ENCODE results near the gene TEX264.
A peak's percentile ranks its signal among the peaks of the same experiment; 100 is the strongest.
"Not testable (repeated sequence)": the region's sequence is repeated elsewhere in the genome, so short reads cannot be mapped to it uniquely, and the experiment has no call there.

The TEX264 gene

DNA sequence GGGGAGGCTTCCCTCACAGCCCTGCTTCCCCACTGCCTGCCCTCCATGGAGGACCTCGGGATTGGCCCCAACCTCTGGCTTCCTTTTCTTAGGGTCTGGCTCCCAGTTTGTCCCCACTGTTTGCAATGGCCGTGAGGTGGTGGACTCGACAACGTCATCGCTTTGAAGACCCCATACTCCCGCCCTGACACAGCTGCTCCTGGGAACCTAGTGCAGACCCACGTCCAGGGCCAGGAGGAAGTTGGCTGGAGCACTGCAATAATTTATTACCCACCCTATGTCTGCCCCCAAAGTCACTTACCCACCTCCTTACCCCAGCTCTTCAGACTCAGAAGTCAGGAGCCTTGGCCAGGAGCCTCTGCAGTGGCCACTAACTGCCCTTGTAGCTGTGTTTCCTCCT is 46.9 kb downstream of the TEX264 start:
- DNase-seq, result no peak

DNA sequence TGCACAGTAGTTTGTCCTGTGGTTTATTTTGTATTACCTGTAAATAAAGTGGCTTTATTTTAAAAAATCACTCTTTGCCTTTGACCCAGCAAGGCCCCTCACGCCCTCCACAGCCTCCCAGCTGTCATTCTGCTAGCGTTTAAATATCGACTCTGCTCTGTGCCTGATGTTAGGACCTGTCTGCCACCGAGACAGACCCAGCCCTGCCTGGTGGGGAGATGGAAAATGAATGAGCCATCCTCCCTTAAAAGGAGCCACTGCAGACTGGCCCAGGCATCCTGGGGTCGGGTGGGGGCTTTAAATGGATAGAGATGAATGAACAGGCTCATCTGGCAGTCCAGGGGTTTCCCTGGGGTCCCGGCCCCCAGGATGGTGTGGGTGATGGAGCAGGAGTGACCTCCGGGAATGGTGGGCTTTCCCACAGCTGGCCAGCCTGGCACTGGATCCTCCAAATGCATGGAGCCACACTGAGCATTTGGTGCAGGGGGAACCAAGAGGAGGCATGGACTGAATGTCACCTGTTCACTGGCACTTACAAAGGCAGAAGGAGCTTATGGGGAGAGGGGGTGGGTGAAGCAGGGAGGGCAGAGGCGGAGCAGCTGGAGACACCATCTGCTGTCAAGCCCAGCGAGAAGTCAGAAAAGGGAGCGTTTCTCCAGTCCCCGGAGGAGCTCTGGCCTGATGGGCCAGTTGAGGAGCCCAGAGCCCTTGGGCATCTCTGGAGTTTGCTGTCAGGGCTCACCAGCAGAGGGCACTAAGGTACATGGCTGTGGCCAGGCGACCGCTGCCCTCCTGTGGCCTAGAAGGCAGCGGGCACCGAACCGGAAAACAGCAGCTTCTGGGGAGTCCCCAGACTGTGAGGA is 47.7 kb downstream of the TEX264 start:
- DNase-seq, result peak; percentile 92 to 93

DNA sequence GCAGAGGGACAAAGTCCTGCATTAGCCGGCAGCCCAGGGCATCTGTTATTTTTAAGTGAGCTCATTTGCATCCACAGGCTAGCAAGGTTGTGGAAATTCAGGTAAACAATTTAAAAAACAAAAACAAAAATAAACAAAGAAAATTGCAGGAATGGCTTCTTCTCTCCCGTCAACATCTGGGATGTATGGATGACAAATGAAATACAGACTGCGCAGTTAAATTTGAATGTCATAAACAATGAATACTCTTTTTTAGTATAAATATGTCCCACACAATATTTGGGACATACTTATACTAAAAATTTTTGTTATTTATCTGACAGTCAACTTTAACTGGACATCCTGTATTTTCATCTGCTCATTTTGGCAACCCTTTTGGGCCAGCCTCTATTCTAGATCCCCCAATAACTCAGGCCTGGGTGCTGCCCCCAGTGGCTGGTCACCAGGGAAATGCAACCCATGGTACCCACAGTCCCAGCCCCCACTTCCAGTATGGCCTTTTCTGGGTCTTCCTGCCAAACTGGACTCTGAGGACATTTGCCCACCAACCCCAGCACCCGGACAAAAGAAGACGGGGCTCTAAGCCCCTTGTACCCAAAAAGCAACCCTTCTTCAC is 48.5 kb downstream of the TEX264 start:
- no peak for DNase-seq

DNA sequence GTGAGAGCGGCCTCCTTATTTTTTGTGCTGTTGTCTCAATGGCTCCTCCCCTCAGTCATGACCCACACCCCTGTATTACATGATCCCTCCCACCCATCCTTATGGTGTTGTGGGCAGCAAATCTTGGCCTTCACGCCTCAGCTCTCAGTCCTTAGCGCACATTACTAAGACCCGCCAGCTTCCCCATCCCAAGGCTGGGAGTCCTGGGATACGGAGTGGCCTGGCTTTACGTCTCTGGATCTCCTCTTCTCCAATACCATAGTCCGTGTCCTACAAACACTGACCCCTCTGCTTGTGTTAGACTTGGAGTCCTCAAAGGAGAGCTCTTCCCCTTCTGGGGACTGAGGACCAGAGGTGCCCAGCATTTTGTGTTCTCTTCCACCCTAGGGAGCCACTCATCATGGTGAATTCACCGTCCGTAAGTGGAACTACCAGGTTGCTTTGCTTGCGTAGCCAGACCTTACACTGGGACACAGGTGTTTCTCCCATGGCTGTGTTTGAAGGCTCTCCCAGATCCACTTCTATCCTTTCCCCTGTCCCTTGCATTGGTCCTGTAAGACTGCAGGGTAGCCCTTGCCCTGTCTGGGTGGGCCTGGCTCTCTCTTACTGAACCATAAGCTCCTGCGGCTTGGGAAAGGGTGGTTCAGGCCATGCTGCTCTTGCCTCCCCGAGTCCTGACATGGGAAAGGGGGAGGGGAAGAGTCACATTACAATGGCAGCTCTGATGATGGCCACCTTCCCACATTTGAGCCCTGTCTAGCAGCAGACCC is 49.4 kb downstream of the TEX264 start:
- no peak for DNase-seq

DNA sequence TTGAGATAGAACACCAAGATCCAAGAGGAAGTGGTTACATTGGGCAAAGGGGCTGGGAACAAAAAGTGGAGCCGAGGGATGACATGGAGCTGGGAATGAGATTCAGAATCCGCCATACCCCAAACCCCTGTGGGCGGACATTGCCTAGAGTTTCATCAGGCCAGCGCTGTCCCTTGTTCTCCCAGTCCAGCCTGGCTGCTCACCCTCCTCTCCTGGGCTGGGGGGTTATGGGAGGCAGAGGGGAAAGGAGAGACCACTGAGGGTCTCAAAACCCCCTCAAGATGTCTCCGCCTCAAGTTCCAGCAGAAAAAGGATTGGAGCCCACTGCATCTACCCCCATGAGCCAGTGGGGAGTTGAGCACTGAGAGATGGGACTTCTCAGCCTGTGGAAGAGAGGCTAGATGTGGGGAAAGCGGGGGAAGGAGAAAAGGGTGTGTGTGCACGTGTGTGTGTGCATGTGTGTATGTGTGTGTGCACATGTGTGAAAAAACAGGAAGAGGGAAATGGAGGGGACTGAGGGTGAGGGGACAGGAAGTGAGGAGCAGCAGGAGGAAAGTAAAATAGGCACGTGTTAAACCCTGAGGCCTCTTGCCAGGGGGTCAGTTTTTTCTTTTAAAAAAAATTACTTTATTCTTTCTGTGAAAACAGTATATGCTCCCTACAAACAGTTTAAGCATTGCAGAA is 50.2 kb downstream of the TEX264 start:
- no peak for DNase-seq

DNA sequence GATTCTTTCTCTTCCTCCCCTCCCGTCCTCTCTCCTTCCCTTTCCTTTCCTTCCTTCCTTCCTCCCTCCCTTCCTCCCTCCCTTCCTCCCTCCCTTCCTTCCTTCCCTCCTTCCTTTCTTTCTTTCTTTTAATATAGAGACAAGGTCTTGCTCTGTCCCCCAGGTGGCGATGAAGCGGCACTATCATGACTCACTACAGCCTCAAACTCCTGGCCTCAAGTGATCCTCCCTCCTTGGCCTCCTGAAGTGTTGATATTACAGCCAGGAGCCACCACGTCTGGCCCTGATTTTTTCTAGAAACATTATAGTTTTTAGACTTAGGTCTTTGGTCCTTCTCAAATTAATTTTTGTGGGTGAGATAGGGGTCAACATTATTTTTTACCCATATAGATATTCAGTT is 51.3 kb downstream of the TEX264 start:
- DNase-seq, result peak; percentile 17 to 22

DNA sequence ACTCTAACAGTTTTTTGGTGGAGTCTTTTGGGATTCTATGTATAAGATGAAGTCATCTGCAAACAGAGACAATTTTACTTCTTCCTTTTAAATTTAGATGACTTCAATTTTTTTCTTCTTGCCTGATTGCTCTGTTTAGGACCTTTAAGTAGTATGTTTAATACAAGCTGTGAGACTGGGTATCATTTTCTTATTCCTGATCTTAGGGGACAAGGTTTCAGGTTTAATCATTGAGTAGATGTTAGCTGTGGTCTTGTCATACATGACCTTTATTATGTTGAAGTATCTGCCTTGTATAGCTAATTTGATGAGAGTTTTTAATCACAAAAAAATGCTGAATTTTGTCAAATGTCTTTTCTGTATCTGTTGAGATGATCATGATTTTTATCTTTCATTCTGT is 56.4 kb downstream of the TEX264 start:
- DNase-seq, result no peak

DNA sequence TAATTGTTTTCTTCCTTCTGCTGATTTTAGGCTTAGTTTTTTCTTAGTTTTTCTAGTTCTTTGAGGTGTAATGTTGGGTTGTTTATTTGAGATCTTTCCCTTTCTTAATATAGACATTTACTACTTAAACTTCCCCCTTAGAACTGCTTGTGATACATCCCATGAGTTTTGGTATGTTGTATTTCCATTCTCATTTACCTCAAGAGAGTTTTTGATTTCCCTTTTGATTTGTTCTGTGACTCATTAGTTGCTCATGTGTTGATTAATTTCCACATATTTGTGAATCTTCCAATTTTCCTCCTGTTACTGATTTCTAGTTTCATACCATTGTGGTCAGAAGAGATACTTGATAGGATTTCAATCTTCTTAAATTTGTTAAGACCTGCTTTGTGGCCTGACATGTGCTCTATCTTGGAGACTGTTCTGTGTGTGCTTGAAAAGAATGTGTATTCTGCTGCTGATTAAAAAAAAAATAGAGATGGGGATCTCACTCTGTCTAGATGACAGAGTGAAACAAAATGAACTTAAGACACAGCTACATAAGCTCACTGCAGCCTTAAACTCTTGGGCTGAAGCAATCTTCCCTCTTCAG is 58.1 kb downstream of the TEX264 start:
- DNase-seq, result no peak

DNA sequence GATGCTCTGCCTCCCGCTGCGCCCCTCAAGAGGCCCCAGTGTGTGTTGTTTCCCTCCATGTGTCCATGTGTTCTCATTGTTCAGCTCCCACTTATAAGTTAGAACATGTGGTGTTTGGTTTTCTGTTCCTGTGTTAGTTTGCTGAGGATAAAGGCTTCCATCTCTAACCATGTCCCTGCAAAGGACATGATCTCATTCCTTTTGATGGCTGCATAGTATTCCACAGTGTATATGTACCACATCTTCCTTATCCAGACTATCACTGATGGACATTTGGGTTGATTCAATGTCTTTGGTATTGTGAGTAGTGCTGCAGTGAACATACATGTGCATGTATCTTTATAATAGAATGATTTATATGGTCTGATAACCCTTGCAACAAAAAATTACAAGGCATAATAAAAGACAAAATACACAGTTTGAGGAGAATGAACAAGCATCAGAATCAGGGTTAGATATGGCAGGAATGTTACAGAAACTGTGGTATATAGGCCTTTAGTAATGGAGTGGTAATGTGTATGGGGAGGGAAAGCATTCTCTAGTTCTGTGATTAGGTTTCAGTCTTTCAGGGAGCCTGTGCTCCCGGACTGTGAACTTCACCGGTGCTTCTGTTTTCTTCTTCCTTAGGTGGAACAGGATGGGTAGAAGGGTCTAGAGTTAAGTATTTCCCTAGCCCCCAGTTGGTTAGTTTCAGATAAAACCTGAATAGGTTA is 63.0 kb downstream of the TEX264 start:
- no peak for DNase-seq

DNA sequence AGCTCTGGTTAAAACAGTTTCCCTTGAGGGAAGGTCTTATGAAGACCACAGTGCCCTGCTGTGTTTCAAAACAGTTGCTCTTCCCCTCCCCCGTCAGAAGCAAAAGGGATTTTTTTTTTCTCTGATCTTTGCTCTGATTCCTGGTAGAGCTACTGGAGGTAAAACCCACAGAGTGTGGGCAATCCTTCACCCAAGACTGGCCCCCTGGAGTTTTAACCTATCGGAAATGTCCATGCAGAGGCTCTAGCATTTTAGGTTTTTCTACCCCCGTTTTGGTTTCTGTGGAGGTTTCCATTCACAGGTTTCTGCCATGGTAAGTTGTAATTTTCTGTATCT is 63.5 kb downstream of the TEX264 start:
- no peak for DNase-seq

DNA sequence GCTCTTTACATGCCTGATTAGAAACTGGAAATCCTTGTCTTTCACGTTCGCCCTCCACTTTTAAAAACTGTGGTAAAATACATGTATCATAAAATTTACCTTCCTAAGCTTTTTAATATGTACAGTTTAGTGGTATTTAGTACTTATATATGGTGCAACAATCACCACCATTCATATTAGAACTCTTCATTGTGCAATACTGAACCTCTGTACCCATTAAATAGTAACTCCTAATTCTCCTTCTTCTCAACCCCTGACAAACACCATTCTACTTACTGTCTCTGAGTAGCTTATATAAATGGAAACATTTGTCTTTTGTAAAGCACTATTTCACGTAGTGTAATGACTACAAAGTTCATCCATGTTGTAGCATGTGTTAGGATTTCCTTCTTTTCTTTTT is 64.0 kb downstream of the TEX264 start:
- DNase-seq, result no peak

DNA sequence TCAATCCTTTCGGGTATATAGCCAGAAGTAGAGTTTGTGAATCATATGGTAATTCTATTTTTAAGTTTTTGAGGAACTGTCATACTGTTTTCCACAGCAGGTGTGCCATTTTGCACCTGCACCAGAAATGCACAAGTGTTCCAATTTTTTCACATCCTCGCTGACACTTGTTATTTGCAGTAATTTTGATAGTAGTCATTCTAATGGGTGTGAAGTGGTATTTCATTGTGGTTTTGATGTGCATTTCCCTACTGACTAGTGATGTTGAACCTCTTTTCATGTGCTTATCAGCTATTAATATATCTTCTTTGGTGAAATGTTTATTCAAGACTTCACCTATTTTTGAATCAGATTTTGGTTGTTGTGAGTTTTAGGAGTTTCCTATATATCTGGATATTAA is 64.9 kb downstream of the TEX264 start:
- DNase-seq, result no peak

DNA sequence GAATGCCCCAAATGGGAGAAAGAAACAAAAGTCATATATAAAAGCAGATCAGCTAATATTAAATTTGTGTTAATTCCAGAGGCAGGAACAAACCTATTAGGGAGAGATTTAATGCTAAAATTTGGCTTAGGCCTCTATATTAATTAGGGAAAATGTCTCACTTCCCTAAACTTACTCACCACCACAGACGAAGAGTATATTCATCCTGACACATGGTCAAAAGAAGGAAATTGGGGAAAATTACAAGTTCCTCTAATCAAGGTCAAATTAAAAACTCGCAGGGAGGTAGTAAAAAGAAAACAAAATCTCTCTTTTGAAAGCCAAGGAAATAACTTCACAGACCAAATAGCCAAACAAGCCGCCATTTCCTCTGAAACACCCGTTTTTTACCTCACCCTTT is 68.1 kb downstream of the TEX264 start:
- no peak for DNase-seq

DNA sequence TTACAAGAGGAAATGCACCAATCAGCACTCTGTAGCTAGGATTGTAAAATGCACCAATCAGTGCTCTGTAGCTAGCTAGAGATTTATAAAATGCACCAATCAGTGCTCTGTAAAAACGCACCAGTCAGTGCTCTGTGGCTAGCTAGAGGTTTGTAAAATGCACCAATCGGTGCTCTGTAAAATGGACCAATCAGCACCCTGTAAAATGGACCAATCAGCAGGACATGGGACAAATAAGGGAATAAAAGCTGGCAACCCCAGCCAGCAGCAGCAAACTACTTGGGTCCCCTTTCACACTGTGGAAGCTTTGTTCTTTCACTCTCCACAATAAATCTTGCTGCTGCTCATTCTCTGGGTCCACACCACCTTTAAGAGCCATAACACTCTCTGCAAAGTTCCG is 71.3 kb downstream of the TEX264 start:
- DNase-seq, result not testable (repeated sequence)

DNA sequence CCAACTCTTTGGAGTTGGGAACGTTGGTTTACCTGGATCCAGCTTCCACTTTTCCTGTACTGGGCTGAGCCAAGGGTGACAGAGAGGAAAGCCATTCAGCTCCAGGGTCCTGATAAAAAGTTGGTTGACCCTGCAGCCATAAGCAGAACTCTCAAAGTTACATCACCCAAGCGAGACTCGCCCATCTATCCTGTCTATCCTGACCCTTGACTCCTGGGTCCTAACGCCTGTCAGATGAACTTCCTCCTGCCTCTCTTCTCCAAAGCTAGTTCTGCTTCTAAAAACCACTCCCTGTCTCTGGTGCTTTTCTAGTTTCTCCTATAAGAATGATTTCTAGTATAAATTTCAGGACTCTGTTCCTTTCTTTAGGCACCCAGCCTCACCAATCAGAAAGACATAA is 71.9 kb downstream of the TEX264 start:
- DNase-seq, result peak; percentile 73 to 86

DNA sequence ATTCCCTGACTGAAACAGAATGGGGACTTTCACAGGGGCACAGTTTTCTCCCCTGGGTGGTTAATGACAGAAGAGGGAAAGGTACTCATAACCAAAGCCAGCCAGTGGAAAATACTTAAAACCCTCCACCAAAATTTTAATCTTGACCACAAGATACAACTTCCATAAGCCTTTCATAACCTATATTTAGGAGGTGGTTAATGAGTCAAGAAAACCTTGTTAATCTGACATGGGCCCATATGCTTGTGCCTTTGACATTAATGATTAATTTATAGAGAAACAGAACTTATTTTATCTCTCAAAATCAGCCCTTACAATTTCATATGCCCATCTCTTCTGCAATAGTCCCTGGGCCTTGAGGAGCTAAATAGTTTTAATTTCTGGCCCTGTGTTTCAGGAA is 76.8 kb downstream of the TEX264 start:
- no peak for DNase-seq

DNA sequence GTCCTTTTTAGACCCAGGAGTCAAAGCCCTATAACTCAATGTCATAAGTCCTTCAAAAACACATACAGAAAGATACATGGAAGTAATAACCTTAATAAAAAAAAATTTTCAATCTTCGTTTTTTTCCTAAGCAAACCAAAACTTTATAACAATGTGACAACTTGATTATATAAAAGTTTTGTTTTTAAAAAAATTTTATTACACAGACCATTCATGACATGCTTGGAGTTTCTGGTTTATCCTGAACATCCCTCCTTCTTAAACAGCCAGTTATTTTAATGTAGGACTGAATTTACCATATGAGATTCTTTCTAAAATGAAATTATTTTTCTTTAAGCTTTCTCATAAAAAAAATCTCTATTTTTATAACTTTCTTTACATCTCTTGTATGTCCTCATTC is 77.3 kb downstream of the TEX264 start:
- no peak for DNase-seq

DNA sequence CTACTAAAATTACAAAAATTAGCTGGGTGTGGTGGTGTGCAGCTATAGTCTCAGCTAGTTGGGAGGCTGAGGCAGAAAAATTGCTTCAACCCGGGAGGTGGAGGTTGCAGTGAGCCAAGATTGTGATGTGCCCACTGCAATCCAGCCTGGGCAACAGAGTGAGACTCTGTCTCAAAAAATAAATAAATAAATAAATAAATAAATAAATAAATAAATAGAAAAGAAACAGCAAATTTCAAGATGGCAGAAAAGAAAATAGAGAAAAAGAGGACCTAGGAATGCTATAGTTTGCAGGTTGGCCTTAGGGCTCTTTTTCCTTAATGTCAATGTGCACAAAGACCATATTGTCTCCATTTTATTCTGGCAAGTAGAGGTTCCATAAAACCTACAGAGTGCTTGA is 79.8 kb downstream of the TEX264 start:
- DNase-seq, result no peak

DNA sequence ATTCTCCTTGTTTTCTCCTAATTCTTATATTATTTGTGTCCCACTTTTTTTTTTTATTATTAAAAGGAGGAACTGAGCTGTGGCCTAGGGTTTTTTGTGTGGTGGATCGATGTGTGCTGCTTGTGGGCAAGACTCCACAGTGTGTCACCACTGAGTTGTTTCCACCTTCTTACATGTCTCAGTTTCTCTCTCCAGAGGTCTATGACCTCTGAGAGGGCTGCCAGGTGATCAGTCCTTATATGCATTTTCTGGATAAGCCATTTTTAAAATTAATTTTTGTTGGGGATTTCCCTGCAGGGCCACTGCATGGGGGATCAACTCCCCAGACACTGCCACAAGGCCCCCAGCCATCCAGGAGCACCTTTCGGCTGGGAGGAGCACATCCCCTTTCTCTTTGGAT is 80.2 kb downstream of the TEX264 start:
- no peak for DNase-seq
